GM18498 (cell line): ENCODE measurements around the gene CDKN1C.

Experiments used
- ATAC-seq: cut with Tn5 transposase; IDR thresholded peaks from one replicate; pipeline ENCODE4 v1.9.1; 2021; ENCODE audit warnings: mild to moderate bottlenecking, moderate library complexity; ENCODE audit not compliant: unreplicated experiment

Gene CDKN1C

GRCh38 chr11:2885678-2886081 is at the start of gene CDKN1C:
Gene CDKN1C, minus strand, starts transcription at chr11:2885775. Its CDS starts 319 bp downstream, at chr11:2885456.
- peak; percentile 80 for ATAC-seq

- no peak for ATAC-seq
These were observed 49.1 kb upstream of the CDKN1C start for GRCh38 chr11:2934611-2935239.

- no peak for ATAC-seq
These were observed 48.5 kb upstream of the CDKN1C start for GRCh38 chr11:2934021-2934550.

- ATAC-seq, result no peak
These were observed 47.9 kb upstream of the CDKN1C start for GRCh38 chr11:2933375-2934020.

- ATAC-seq, result no peak
These were observed 47.3 kb upstream of the CDKN1C start for GRCh38 chr11:2932850-2933251.

- ATAC-seq, result no peak
These were observed 46.5 kb upstream of the CDKN1C start for GRCh38 chr11:2931771-2932738.

GRCh38 chr11:2931420-2931746 is 45.8 kb upstream of the CDKN1C start:
- no peak for ATAC-seq

- no peak for ATAC-seq
These were observed 45.3 kb upstream of the CDKN1C start for GRCh38 chr11:2930704-2931419.

- ATAC-seq, result no peak
These were observed 44.6 kb upstream of the CDKN1C start for GRCh38 chr11:2929950-2930703.

GRCh38 chr11:2929531-2929949 is 44.0 kb upstream of the CDKN1C start:
- no peak for ATAC-seq

GRCh38 chr11:2928605-2929530 is 43.3 kb upstream of the CDKN1C start, which contains the start of gene PHLDA2:
Gene PHLDA2, minus strand, starts transcription at chr11:2929420. Its CDS starts 56 bp downstream, at chr11:2929364.
- ATAC-seq, result no peak

GRCh38 chr11:2927851-2928604 is 42.5 kb upstream of the CDKN1C start:
- no peak for ATAC-seq

- no peak for ATAC-seq
These were observed 41.7 kb upstream of the CDKN1C start for GRCh38 chr11:2927121-2927800.

- no peak for ATAC-seq
These were observed 41.1 kb upstream of the CDKN1C start for GRCh38 chr11:2926611-2927051.

- ATAC-seq, result no peak
These were observed 39.5 kb upstream of the CDKN1C start for GRCh38 chr11:2924821-2925675.

GRCh38 chr11:2924381-2924780 is 38.8 kb upstream of the CDKN1C start:
- no peak for ATAC-seq
